Daoy (cell line): ENCODE data around the gene ZBTB46. TPM values are rescaled to one million over a fixed set of nuclear protein-coding genes. Genes with fewer than 3 reads are reported as not detected.

ENCODE experiments used
- DNase-seq: peaks from one replicate; pipeline ENCODE4 v3.0.0-alpha.2; 2015; ENCODE audit warnings: low read depth
- total RNA-seq: library from RNA; depleted of rRNA; stranded (reverse); fragments of >200 nt; shearing (Covaris generic); gene quantifications from 2 replicates; pipeline ENCODE4 v1.2.3, GENCODE V29; 2014

The ZBTB46 gene
- total RNA-seq, 1 experiment from 2014 or later = 3.5 TPM

- no peak for DNase-seq
Measured at GRCh38 chr20:63767886-63768285, 63.2 kb downstream of the ZBTB46 start.

- DNase-seq = no peak
Measured at GRCh38 chr20:63767456-63767855, 63.6 kb downstream of the ZBTB46 start.

- DNase-seq = no peak
Measured at GRCh38 chr20:63766695-63767426, 64.2 kb downstream of the ZBTB46 start.

- no peak for DNase-seq
Measured at GRCh38 chr20:63765902-63766301, 65.2 kb downstream of the ZBTB46 start.

GRCh38 chr20:63765082-63765873 lies 65.8 kb downstream of the ZBTB46 start:
- no peak for DNase-seq

- no peak for DNase-seq
Measured at GRCh38 chr20:63759377-63759901, 71.6 kb downstream of the ZBTB46 start.

GRCh38 chr20:63758152-63758551 lies 72.9 kb downstream of the ZBTB46 start:
- no peak for DNase-seq

- no peak for DNase-seq
Measured at GRCh38 chr20:63756648-63756991, 74.4 kb downstream of the ZBTB46 start.

GRCh38 chr20:63755933-63756647 lies 75.0 kb downstream of the ZBTB46 start:
- DNase-seq = no peak

GRCh38 chr20:63754008-63754407 lies 77.1 kb downstream of the ZBTB46 start:
- no peak for DNase-seq

GRCh38 chr20:63753381-63753780 lies 77.7 kb downstream of the ZBTB46 start:
- DNase-seq = no peak

- DNase-seq = no peak
Measured at GRCh38 chr20:63752411-63753101, 78.5 kb downstream of the ZBTB46 start.

- DNase-seq = no peak
Measured at GRCh38 chr20:63751471-63752271, 79.4 kb downstream of the ZBTB46 start.

- DNase-seq = no peak
Measured at GRCh38 chr20:63750807-63751470, 80.1 kb downstream of the ZBTB46 start.

GRCh38 chr20:63749597-63750508 lies 81.2 kb downstream of the ZBTB46 start:
- no peak for DNase-seq

GRCh38 chr20:63748934-63749270 lies 82.2 kb downstream of the ZBTB46 start:
- DNase-seq = no peak

GRCh38 chr20:63748070-63748933 lies 82.8 kb downstream of the ZBTB46 start:
- no peak for DNase-seq

- no peak for DNase-seq
Measured at GRCh38 chr20:63747622-63748069, 83.4 kb downstream of the ZBTB46 start.
